ENCODE measurements around the gene RRN3.
"Not testable (repeated sequence)": the region's sequence is repeated elsewhere in the genome, so short reads cannot be mapped to it uniquely, and the experiment has no call there.

DNA sequence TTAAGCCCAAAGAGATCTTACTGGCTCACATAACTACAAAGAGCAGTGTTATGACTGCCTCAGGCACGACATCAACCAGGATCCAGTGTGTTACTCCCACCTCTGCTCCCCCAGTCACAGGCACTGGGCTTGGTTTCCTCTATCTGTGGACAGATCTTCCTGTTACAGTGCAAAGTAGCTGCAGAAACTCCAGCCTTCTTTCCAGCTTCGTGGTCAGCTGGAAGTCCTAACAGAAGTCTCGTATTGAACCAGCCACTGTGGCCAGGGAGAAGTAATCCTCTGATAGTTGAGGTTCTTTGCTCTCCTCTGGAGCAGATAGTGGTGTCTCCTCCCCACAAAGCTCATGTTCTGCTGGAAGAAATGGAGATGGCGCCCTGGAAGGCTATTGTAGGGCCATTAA, 77.7 kb downstream of the RRN3 start:
- not testable (repeated sequence) for TF ChIP-seq POLR2A (IDR thresholded peaks at IDR 0.05; ENCODE audit: low read depth, low read length); EZH2 (IDR thresholded peaks at IDR 0.05; ENCODE audit: borderline replicate concordance, low read depth, low read length, severe bottlenecking); FOS (IDR thresholded peaks at IDR 0.05; ENCODE audit: borderline replicate concordance, insufficient read depth, low read length); JUN (IDR thresholded peaks at IDR 0.05; ENCODE audit: borderline replicate concordance, insufficient read depth, insufficient read length, low read depth); POLR2AphosphoS5 (IDR thresholded peaks at IDR 0.05; ENCODE audit: insufficient read depth, low read depth, low read length)
- TF ChIP-seq, protein P1, sequence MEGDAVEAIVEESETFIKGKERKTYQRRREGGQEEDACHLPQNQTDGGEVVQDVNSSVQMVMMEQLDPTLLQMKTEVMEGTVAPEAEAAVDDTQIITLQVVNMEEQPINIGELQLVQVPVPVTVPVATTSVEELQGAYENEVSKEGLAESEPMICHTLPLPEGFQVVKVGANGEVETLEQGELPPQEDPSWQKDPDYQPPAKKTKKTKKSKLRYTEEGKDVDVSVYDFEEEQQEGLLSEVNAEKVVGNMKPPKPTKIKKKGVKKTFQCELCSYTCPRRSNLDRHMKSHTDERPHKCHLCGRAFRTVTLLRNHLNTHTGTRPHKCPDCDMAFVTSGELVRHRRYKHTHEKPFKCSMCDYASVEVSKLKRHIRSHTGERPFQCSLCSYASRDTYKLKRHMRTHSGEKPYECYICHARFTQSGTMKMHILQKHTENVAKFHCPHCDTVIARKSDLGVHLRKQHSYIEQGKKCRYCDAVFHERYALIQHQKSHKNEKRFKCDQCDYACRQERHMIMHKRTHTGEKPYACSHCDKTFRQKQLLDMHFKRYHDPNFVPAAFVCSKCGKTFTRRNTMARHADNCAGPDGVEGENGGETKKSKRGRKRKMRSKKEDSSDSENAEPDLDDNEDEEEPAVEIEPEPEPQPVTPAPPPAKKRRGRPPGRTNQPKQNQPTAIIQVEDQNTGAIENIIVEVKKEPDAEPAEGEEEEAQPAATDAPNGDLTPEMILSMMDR (IDR thresholded peaks at IDR 0.05; ENCODE audit: extremely low read depth in 1 of 2, insufficient read depth in 1 of 2, low read depth in 1 of 2, low read length in 2 of 2) = not testable (repeated sequence)
